SU-DHL-6 (cell line): ENCODE results near the gene RELL1.

Experiments used
- H2AFZ ChIP-seq: fragments of 200-600 bp; sonication (generic); 2 replicates; pipeline ENCODE4 v1.6.1; 2014; ENCODE audit warnings: low read depth, mild to moderate bottlenecking, moderate library complexity, mixed read lengths, antibody characterized with exemption, low read length; ENCODE audit not compliant: severe bottlenecking
- H3F3A ChIP-seq: fragments of 200-600 bp; shearing (Covaris generic); 2 replicates; pipeline ENCODE4 v1.6.0; 2016; ENCODE audit warnings: antibody characterized with exemption, mild to moderate bottlenecking; ENCODE audit not compliant: insufficient read depth
- H3K27ac ChIP-seq: fragments of 200-600 bp; sonication (generic); 2 replicates; pipeline ENCODE4 v1.5.1; 2016; ENCODE audit warnings: low read depth, mild to moderate bottlenecking, low read length, moderate library complexity, mixed read lengths
- H3K27me3 ChIP-seq: fragments of 200-600 bp; sonication (generic), shearing (Covaris generic); 2 replicates; pipeline ENCODE4 v1.6.0; 2014; ENCODE audit warnings: mild to moderate bottlenecking, low read length
- H3K36me3 ChIP-seq: fragments of 200-600 bp; sonication (generic); 2 replicates; pipeline ENCODE4 v1.6.1; 2014; ENCODE audit warnings: mild to moderate bottlenecking, low read length, mixed read lengths
- H3K4me2 ChIP-seq: fragments of 300-600, 200-600 bp; shearing (Covaris generic), sonication (generic); 2 replicates; pipeline ENCODE4 v1.6.0; 2014; ENCODE audit warnings: low read length, low read depth, mild to moderate bottlenecking; ENCODE audit not compliant: poor library complexity, severe bottlenecking
- H3K4me3 ChIP-seq: fragments of 200-600 bp; sonication (generic); 2 replicates; pipeline ENCODE4 v1.5.1; 2014; ENCODE audit warnings: antibody characterized with exemption, low read length, mild to moderate bottlenecking, mixed read lengths; ENCODE audit not compliant: insufficient read depth, poor library complexity, severe bottlenecking
- H3K79me2 ChIP-seq: fragments of 200-600 bp; sonication (generic); 2 replicates; pipeline ENCODE4 v1.6.1; 2014; ENCODE audit warnings: mild to moderate bottlenecking, low read length, moderate library complexity; ENCODE audit not compliant: insufficient read depth
- H3K9ac ChIP-seq: fragments of 200-600 bp; sonication (generic); 2 replicates; pipeline ENCODE4 v1.7.0; 2014; ENCODE audit warnings: mild to moderate bottlenecking, low read length
- H3K9me2 ChIP-seq: fragments of 200-600 bp; sonication (generic); replicated peaks from 2 replicates; pipeline ENCODE4 v1.6.1; 2014; ENCODE audit warnings: low read length; ENCODE audit not compliant: insufficient read depth
- H3K9me3 ChIP-seq: fragments of 200-600 bp; sonication (generic); 2 replicates; pipeline ENCODE4 v1.6.1; 2014; ENCODE audit warnings: low read length, mixed read lengths; ENCODE audit not compliant: insufficient read depth
- H4K20me1 ChIP-seq: fragments of 200-600 bp; sonication (generic); 2 replicates; pipeline ENCODE4 v1.6.1; 2014; ENCODE audit warnings: low read depth, mild to moderate bottlenecking, antibody characterized with exemption, low read length, moderate library complexity, mixed read lengths
- CTCF ChIP-seq: fragments of 200-600 bp; sonication (generic); IDR thresholded peaks from one replicate; pipeline ENCODE4 v1.5.1; 2017; ENCODE audit warnings: antibody characterized with exemption, mild to moderate bottlenecking, low read length, moderate library complexity; ENCODE audit not compliant: insufficient read depth, poor library complexity, severe bottlenecking
- EZH2phosphoT487 ChIP-seq: fragments of 200-600 bp; sonication (generic), shearing (Covaris generic); conservative IDR thresholded peaks from 2 replicates; pipeline ENCODE4 v1.6.1; 2018; ENCODE audit warnings: mild to moderate bottlenecking, antibody characterized with exemption, low read length, moderate library complexity, mixed read lengths

The RELL1 gene

GRCh38 chr4:37561803-37562207 is 124.4 kb downstream of the RELL1 start:
- H3K9me3 ChIP-seq = no peaks in the 10 kb centered on the region
- H3K79me2 ChIP-seq = no peaks in the 10 kb centered on the region
- H3K9ac ChIP-seq = no peak overlapping the region
- no peak for TF ChIP-seq CTCF
- H3F3A ChIP-seq = no peaks in the 10 kb centered on the region
- H3K36me3 ChIP-seq = no peaks in the 10 kb centered on the region
- no peak overlapping the region for H3K27ac ChIP-seq
- no peak overlapping the region for H3K4me3 ChIP-seq
- no peak overlapping the region for H3K4me2 ChIP-seq
- H4K20me1 ChIP-seq = no peaks in the 10 kb centered on the region
- no peaks in the 10 kb centered on the region for H3K27me3 ChIP-seq
- H3K9me2 ChIP-seq = no peaks in the 10 kb centered on the region
- H2AFZ ChIP-seq = no peak overlapping the region

- Histone ChIP-seq H3K9me2 (no peaks in the 10 kb centered on the region), H3K9me3 (no peaks in the 10 kb centered on the region), H3K4me2 (no peak overlapping the region), H3K79me2 (no peaks in the 10 kb centered on the region), H2AFZ (no peak overlapping the region), H4K20me1 (no peaks in the 10 kb centered on the region), H3K4me3 (no peak overlapping the region), H3F3A (no peaks in the 10 kb centered on the region), H3K9ac (no peak overlapping the region), H3K27ac (no peak overlapping the region), H3K36me3 (no peaks in the 10 kb centered on the region), H3K27me3 (no peaks in the 10 kb centered on the region)
- no peak for TF ChIP-seq CTCF
- TF ChIP-seq EZH2phosphoT487 = no peak
Measured at GRCh38 chr4:37561196-37561802, 124.9 kb downstream of the RELL1 start.
